H1 (cell line): ENCODE measurements around the gene LGALS1. TPM values are rescaled to one million over a fixed set of nuclear protein-coding genes. Genes with fewer than 3 reads are reported as not detected.

Experiments
- CTCF ChIA-PET: fragments of 300-600 bp; sonication (Branson Sonifier 250); formaldehyde crosslinking; loops from one replicate; lab custom pipeline; 2021; ENCODE audit not compliant: partially characterized antibody; lab: Charles Lee
- POLR2A ChIA-PET: fragments of 300-600 bp; sonication (Branson Sonifier 250); formaldehyde crosslinking; loops from one replicate; lab custom pipeline; 2021; ENCODE audit warnings: inconsistent platforms; ENCODE audit not compliant: partially characterized antibody; lab: Charles Lee
- DNase-seq, 2 experiments: peaks; one replicate each; pipeline versions ENCODE4 v3.0.0 to v3.0.0-alpha.2; 2010 to 2022; ENCODE audit warnings: low spot score in 2 of 2, low read depth in 1 of 2, mixed read lengths in 1 of 2
- FAIRE-seq: peaks from 2 replicates; lab custom pipeline; 2011; peaks lifted over from hg19 to GRCh38; lab: Jason Lieb, UNC
- H2AFZ ChIP-seq: 2 replicates; pipeline ENCODE4 v1.8.1; 2012; ENCODE audit warnings: low read length, inconsistent platforms
- H2AK5ac ChIP-seq: 2 replicates; pipeline ENCODE4 v1.6.1; 2013; ENCODE audit warnings: low read depth, low read length
- H2BK120ac ChIP-seq: replicated peaks from 2 replicates; pipeline ENCODE3; 2013; ENCODE audit warnings: low read depth, low read length, inconsistent platforms
- H2BK12ac ChIP-seq: 2 replicates; pipeline ENCODE4 v1.6.1; 2013; ENCODE audit warnings: low read depth, low read length
- H2BK15ac ChIP-seq: 2 replicates; pipeline ENCODE4 v1.6.1; 2013; ENCODE audit warnings: low read length
- H2BK20ac ChIP-seq: 2 replicates; pipeline ENCODE4 v1.6.1; 2013; ENCODE audit warnings: low read length
- H2BK5ac ChIP-seq: 2 replicates; pipeline ENCODE4 v1.6.1; 2013; ENCODE audit warnings: low read depth, low read length
- H3K14ac ChIP-seq: 2 replicates; pipeline ENCODE4 v1.6.1; 2013; ENCODE audit warnings: inconsistent platforms; ENCODE audit not compliant: insufficient read length
- H3K18ac ChIP-seq: 2 replicates; pipeline ENCODE4 v1.6.1; 2013; ENCODE audit warnings: low read length; ENCODE audit errors: extremely low read depth
- H3K23ac ChIP-seq: 2 replicates; pipeline ENCODE4 v1.6.1; 2013; ENCODE audit warnings: inconsistent platforms; ENCODE audit not compliant: insufficient read length
- H3K23me2 ChIP-seq: 2 replicates; pipeline ENCODE4 v1.6.1; 2013; ENCODE audit warnings: low read depth, low read length
- H3K27ac ChIP-seq: 2 replicates; pipeline ENCODE4 v1.6.1; 2011; ENCODE audit warnings: low read depth, low read length, inconsistent platforms
- H3K27me3 ChIP-seq, 4 experiments: replicated peaks in 1 of 4; 1 replicate in 1 of 4; 2 replicates in 3 of 4; pipeline versions ENCODE4 v1.6.1 to v1.8.1; 2011 to 2013; ENCODE audit warnings: low read length in 3 of 4, mild to moderate bottlenecking in 3 of 4, inconsistent platforms in 2 of 4, mixed read lengths in 2 of 4, moderate library complexity in 1 of 4; ENCODE audit not compliant: control insufficient read depth in 3 of 4, insufficient read depth in 3 of 4; ENCODE audit errors: extremely low read depth in 1 of 4
- H3K36me3 ChIP-seq, 4 experiments: 2 replicates each; pipeline versions ENCODE4 v1.6.1 to v1.8.1; 2011 to 2013; ENCODE audit warnings: mild to moderate bottlenecking in 4 of 4, low read length in 3 of 4, moderate library complexity in 2 of 4, control low read depth in 1 of 4, inconsistent platforms in 1 of 4; ENCODE audit not compliant: insufficient read depth in 4 of 4, control insufficient read depth in 2 of 4
- H3K4ac ChIP-seq: replicated peaks from 2 replicates; pipeline ENCODE3; 2013; ENCODE audit warnings: low read length, low read depth, mixed read lengths, inconsistent platforms; ENCODE audit not compliant: insufficient read length
- H3K4me1 ChIP-seq, 4 experiments: replicated peaks in 1 of 4; 1 replicate in 1 of 4; 2 replicates in 3 of 4; pipeline versions ENCODE4 v1.6.1 to v1.8.1; 2011 to 2013; ENCODE audit warnings: low read length in 3 of 4, inconsistent platforms in 2 of 4, mixed read lengths in 1 of 4; ENCODE audit not compliant: insufficient read depth in 4 of 4, control insufficient read depth in 3 of 4
- H3K4me2 ChIP-seq, 2 experiments: 2 replicates each; pipeline versions ENCODE4 v1.6.1 to v1.8.1; 2011 to 2013; ENCODE audit warnings: low read depth in 2 of 2, low read length in 2 of 2, control low read depth in 1 of 2, inconsistent platforms in 1 of 2, mild to moderate bottlenecking in 1 of 2; ENCODE audit not compliant: insufficient read depth in 1 of 2
- H3K4me3 ChIP-seq, 4 experiments: fragments of 200-600, 300-600 bp in 1 of 4; sonication (generic), shearing (Covaris generic), sonication (Bioruptor Twin) in 1 of 4; 2 replicates each; pipeline versions ENCODE4 v1.5.1 to v1.8.1; 2011 to 2016; ENCODE audit warnings: low read length in 4 of 4, low read depth in 3 of 4, control low read depth in 2 of 4, inconsistent platforms in 2 of 4, mild to moderate bottlenecking in 2 of 4, mixed read lengths in 1 of 4, moderate library complexity in 1 of 4; ENCODE audit not compliant: insufficient read depth in 2 of 4; ENCODE audit errors: extremely low read depth in 1 of 4
- H3K56ac ChIP-seq: replicated peaks from 2 replicates; pipeline ENCODE3; 2013; ENCODE audit warnings: low read depth, mild to moderate bottlenecking, mixed read lengths, low read length, inconsistent platforms; ENCODE audit not compliant: insufficient read length
- H3K79me1 ChIP-seq: 2 replicates; pipeline ENCODE4 v1.6.1; 2013; ENCODE audit warnings: low read depth, low read length, control low read depth
- H3K79me2 ChIP-seq, 2 experiments: 2 replicates each; pipeline versions ENCODE4 v1.6.1 to v1.8.1; 2012 to 2013; ENCODE audit warnings: low read length in 2 of 2, mild to moderate bottlenecking in 2 of 2, inconsistent platforms in 1 of 2; ENCODE audit not compliant: insufficient read depth in 2 of 2, control insufficient read depth in 1 of 2
- H3K9ac ChIP-seq, 4 experiments: replicated peaks in 1 of 4; 1 replicate in 1 of 4; 2 replicates in 3 of 4; pipeline versions ENCODE4 v1.6.1 to v1.8.1; 2011 to 2013; ENCODE audit warnings: low read depth in 3 of 4, low read length in 3 of 4, control low read depth in 2 of 4, mild to moderate bottlenecking in 2 of 4, moderate library complexity in 2 of 4, inconsistent platforms in 1 of 4; ENCODE audit errors: extremely low read depth in 1 of 4
- H3K9me3 ChIP-seq, 2 experiments: 2 replicates each; pipeline versions ENCODE4 v1.6.1 to v1.8.1; 2012 to 2013; ENCODE audit warnings: mild to moderate bottlenecking in 2 of 2, moderate library complexity in 2 of 2, control low read depth in 1 of 2, inconsistent platforms in 1 of 2, low read depth in 1 of 2, low read length in 1 of 2, mixed read lengths in 1 of 2; ENCODE audit not compliant: insufficient read depth in 2 of 2
- H4K20me1 ChIP-seq, 2 experiments: replicated peaks in 1 of 2; 2 replicates each; pipeline versions ENCODE3 to v1.8.1; 2011 to 2013; ENCODE audit warnings: inconsistent platforms in 2 of 2, low read length in 2 of 2, mild to moderate bottlenecking in 1 of 2; ENCODE audit not compliant: insufficient read depth in 2 of 2, control insufficient read depth in 1 of 2
- H4K5ac ChIP-seq: 2 replicates; pipeline ENCODE4 v1.6.1; 2013; ENCODE audit warnings: low read length, low read depth, mixed read lengths, inconsistent platforms; ENCODE audit not compliant: insufficient read length
- H4K8ac ChIP-seq: 2 replicates; pipeline ENCODE4 v1.8.0; 2013; ENCODE audit warnings: mild to moderate bottlenecking, moderate library complexity, low read length, inconsistent platforms; ENCODE audit not compliant: insufficient read depth; ENCODE audit errors: extremely low read depth
- H4K91ac ChIP-seq: replicated peaks from 2 replicates; pipeline ENCODE3; 2013; ENCODE audit warnings: low read length, mixed read lengths, inconsistent platforms; ENCODE audit not compliant: insufficient read length
- BRCA1 ChIP-seq: IDR thresholded peaks from 2 replicates; pipeline ENCODE4 v1.6.1; 2012; ENCODE audit warnings: low read depth, low read length, improper control_type of control experiment
- CBX8 ChIP-seq: fragments of 300-800, 300-1000 bp; sonication (generic); IDR thresholded peaks from 2 replicates; pipeline ENCODE4 v1.7.1; 2016; ENCODE audit warnings: low read depth, low read length, borderline replicate concordance
- CHD2 ChIP-seq: IDR thresholded peaks from 2 replicates; pipeline ENCODE4 v1.6.1; 2012; ENCODE audit warnings: low read length, improper control_type of control experiment
- GTF2F1 ChIP-seq: IDR thresholded peaks from 2 replicates; pipeline ENCODE4 v1.6.1; 2012; ENCODE audit warnings: low read depth, low read length, improper control_type of control experiment, borderline replicate concordance
- HDAC2 ChIP-seq, 2 experiments: fragments of 300-600 bp in 1 of 2; sonication (generic) in 1 of 2; IDR thresholded peaks; 2 replicates each; pipeline ENCODE4 v1.6.1; 2011 to 2012; ENCODE audit warnings: low read depth in 2 of 2, low read length in 2 of 2, mild to moderate bottlenecking in 2 of 2, moderate library complexity in 2 of 2, borderline replicate concordance in 1 of 2, inconsistent platforms in 1 of 2
- POLR2A ChIP-seq, 2 experiments: IDR thresholded peaks; 1 replicate in 1 of 2; 2 replicates in 1 of 2; pipeline ENCODE4 v1.6.1; 2011; ENCODE audit warnings: low read depth in 2 of 2, low read length in 2 of 2, mild to moderate bottlenecking in 2 of 2; ENCODE audit errors: control extremely low read depth in 1 of 2
- RNF2 ChIP-seq: fragments of 200-900, 300-1000 bp; sonication (generic); IDR thresholded peaks from 2 replicates; pipeline ENCODE4 v1.7.1; 2016; ENCODE audit warnings: borderline replicate concordance, low read depth, mild to moderate bottlenecking, antibody characterized with exemption, low read length; ENCODE audit not compliant: poor library complexity, severe bottlenecking; ENCODE audit errors: missing control alignments
- SP4 ChIP-seq: IDR thresholded peaks from 2 replicates; pipeline ENCODE4 v1.6.1; 2012; ENCODE audit warnings: low read length, inconsistent platforms
- TCF12 ChIP-seq: IDR thresholded peaks from 2 replicates; pipeline ENCODE4 v1.6.1; 2011; ENCODE audit warnings: low read depth, mild to moderate bottlenecking, low read length
- WGBS, 2 experiments: shearing (Covaris generic) in 1 of 2; methylation state at CpG; one replicate each; pipeline versions ENCODE4 v1.1.6 to v1.1.7; 2013 to 2015; ENCODE audit warnings: low lambda C conversion rate in 2 of 2, mixed read lengths in 2 of 2, inconsistent platforms in 1 of 2, low coverage in 1 of 2, missing lambda C conversion rate in 1 of 2; ENCODE audit not compliant: insufficient replicate concordance in 2 of 2, insufficient coverage in 1 of 2, insufficient read length in 1 of 2; ENCODE audit errors: extremely low coverage in 1 of 2, missing lambda C conversion rate in 1 of 2; 5-methylcytosine and 5-hydroxymethylcytosine counted together
- polyA plus RNA-seq, 7 experiments: library from polyadenylated mRNA; depleted of rRNA in 3 of 7; stranded (reverse) in 5 of 7; unstranded in 2 of 7; fragments of >200 nt in 5 of 7; fragments of 200-250 nt in 2 of 7; gene quantifications; 1 replicate in 5 of 7; 2 replicates in 1 of 7; 4 replicates in 1 of 7; pipeline versions ENCODE4 v1.2.1 to v1.2.3, GENCODE V29; 2011 to 2013; ENCODE audit warnings: missing spikeins in 2 of 7, mixed read lengths in 2 of 7
- total RNA-seq: library from RNA; stranded (reverse); fragmentation: NEBNext Ultra II Directional; extraction: Animal tissue kit (Norgen Biotek cat#: 25700); gene quantifications from 2 replicates; pipeline ENCODE4 v1.2.1, GENCODE V29; 2021
- TF ChIP-seq, protein P1 (sequence below): IDR thresholded peaks from 2 replicates; pipeline ENCODE4 v1.6.1; 2011; ENCODE audit warnings: low read length, improper control_type of control experiment

The LGALS1 gene
- total and polyA plus RNA-seq, 2 of the 8 experiments (the other 6 are each of a cell fraction or from before 2014, with no cell fraction given): 12.0 to 92.4 TPM

GRCh38 chr22:37725551-37726240 is 50.3 kb downstream of the LGALS1 start:
- Histone ChIP-seq H2BK15ac (no peak overlapping the region), H3K79me2 (no peaks in the 10 kb centered on the region), H3K23ac (no peak overlapping the region), H3K4ac (no peak overlapping the region), H3K27me3 (no peaks in the 10 kb centered on the region), H3K9ac (no peak overlapping the region), H3K23me2 (no peaks in the 10 kb centered on the region), H2BK5ac (no peak overlapping the region), H3K27ac (no peak overlapping the region)
- no peak for DNase-seq
- no peak for FAIRE-seq
- POLR2A ChIA-PET: no interaction called here
- TF ChIP-seq CHD2: no peak
- TF ChIP-seq CBX8: no peak
- no peak for TF ChIP-seq BRCA1
- no peak for TF ChIP-seq POLR2A (IDR thresholded peaks at IDR 0.05; ENCODE audit: control extremely low read depth in 1 of 2, low read depth in 2 of 2, low read length in 2 of 2)
- TF ChIP-seq HDAC2 (IDR thresholded peaks at IDR 0.05; ENCODE audit: borderline replicate concordance in 1 of 2, low read depth in 2 of 2, low read length in 2 of 2): no peak
- TF ChIP-seq GTF2F1: no peak
- TF ChIP-seq SP4: no peak
- no peak for TF ChIP-seq RNF2
- no peak for TF ChIP-seq TCF12
- TF ChIP-seq, protein P1, sequence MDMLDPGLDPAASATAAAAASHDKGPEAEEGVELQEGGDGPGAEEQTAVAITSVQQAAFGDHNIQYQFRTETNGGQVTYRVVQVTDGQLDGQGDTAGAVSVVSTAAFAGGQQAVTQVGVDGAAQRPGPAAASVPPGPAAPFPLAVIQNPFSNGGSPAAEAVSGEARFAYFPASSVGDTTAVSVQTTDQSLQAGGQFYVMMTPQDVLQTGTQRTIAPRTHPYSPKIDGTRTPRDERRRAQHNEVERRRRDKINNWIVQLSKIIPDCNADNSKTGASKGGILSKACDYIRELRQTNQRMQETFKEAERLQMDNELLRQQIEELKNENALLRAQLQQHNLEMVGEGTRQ: no peak
- TF ChIP-seq, all 59 proteins: peak for 0
- no peak overlapping the region for H2BK12ac ChIP-seq
- no peak overlapping the region for H2BK120ac ChIP-seq
- H3K4me2 ChIP-seq: no peak overlapping the region
- H3K14ac ChIP-seq: no peak overlapping the region
- H3K36me3 ChIP-seq: peaks cover 0 to 18% (median 14%) of the 10 kb centered on the region in 4 experiments; a peak in 5 of 8 replicates
- H3K4me1 ChIP-seq: no peaks in the 10 kb centered on the region
- 0 out of 2 replicates have a peak overlapping the region, but pooled peaks have one; percentile 14 for H4K8ac ChIP-seq
- H3K9me3 ChIP-seq: no peaks in the 10 kb centered on the region
- no peak overlapping the region for H2BK20ac ChIP-seq
- no peaks in the 10 kb centered on the region for H3K79me1 ChIP-seq
- H4K5ac ChIP-seq: no peak overlapping the region
- H3K56ac ChIP-seq: no peak overlapping the region
- H4K91ac ChIP-seq: no peak overlapping the region
- peaks cover 0 to 3% of the 10 kb centered on the region in 2 experiments for H4K20me1 ChIP-seq
- no peak overlapping the region for H3K18ac ChIP-seq
- CTCF ChIA-PET: interaction anchor here (0.6 kb wide), 1 partner anchor 103 kb away, joined by 3 read pairs; no protein-coding TSS in a partner anchor
- H3K4me3 ChIP-seq: no peak overlapping the region
- H2AK5ac ChIP-seq: no peak overlapping the region
- no peak overlapping the region for H2AFZ ChIP-seq
- WGBS, 2 experiments: 85% methylated on average over 4 of the region's 25 CpGs; no CpG with 5 or more reads in 1 of the 2 experiments
